HepG2 (cell line): Measurements from ENCODE around the gene PRR33.

Experiments used
- HDAC2 ChIP-seq: sonication (generic); formaldehyde crosslinking; IDR thresholded peaks from 2 replicates; pipeline ENCODE4 v1.4.0; 2020; ENCODE audit warnings: missing genetic modification reagents
- TF ChIP-seq, protein P1 (sequence below): sonication (generic); formaldehyde crosslinking; IDR thresholded peaks from 2 replicates; pipeline ENCODE4 v1.5.0; 2020; ENCODE audit warnings: mild to moderate bottlenecking, missing genetic modification reagents, moderate library complexity

DNA sequence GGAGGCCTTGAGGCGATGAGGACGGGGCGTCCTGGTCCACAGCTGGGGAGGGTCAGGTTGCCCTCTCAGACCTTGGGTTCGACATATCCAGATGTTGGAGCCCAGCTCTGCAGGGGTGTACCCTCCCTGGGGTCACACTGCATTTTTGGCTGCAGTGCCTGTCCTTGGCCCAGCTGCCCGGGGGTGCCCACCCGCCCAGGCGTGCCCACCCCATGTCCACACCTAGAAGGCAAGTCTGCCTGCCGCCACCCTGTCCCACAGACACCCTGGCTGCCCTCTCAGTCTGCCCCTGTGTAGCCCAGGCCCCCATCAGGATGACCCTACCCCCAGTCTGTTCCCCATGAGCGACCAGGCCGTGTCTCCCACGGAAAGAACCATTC, 35.8 kb downstream of the PRR33 start:
- no peak for TF ChIP-seq HDAC2
- TF ChIP-seq, protein P1, sequence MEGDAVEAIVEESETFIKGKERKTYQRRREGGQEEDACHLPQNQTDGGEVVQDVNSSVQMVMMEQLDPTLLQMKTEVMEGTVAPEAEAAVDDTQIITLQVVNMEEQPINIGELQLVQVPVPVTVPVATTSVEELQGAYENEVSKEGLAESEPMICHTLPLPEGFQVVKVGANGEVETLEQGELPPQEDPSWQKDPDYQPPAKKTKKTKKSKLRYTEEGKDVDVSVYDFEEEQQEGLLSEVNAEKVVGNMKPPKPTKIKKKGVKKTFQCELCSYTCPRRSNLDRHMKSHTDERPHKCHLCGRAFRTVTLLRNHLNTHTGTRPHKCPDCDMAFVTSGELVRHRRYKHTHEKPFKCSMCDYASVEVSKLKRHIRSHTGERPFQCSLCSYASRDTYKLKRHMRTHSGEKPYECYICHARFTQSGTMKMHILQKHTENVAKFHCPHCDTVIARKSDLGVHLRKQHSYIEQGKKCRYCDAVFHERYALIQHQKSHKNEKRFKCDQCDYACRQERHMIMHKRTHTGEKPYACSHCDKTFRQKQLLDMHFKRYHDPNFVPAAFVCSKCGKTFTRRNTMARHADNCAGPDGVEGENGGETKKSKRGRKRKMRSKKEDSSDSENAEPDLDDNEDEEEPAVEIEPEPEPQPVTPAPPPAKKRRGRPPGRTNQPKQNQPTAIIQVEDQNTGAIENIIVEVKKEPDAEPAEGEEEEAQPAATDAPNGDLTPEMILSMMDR (CRISPR knock-in tag), result no peak; the same call in 1 of the 2 replicates
